Measurements from ENCODE around the gene TUBB1.

TUBB1 gene

DNA sequence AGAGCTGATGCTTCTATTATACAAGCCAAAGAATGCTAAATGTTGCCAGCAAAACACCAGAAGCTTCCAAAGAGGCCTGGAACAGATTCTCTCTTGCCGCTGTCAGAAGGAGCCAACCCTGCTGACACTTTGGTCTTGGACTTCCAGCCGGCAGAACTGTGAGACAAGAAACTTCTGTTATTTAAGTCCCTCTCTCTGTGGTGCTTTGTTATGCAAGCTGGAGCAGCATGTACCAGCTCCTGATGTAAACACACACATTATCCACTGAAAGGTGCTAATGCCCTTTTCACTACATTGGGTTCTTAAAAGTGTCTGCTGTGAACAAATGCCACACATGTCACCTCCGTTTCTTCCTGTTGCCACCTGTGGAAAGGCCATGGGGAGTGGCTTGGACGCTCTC lies 49.3 kb downstream of the TUBB1 start:
- no peak overlapping the region for H3K9ac ChIP-seq (ENCODE audit: low read depth, low read length)
- H3K27ac ChIP-seq (ENCODE audit: low read depth, low read length) = no peak overlapping the region
- no peaks in the 10 kb centered on the region for H3K27me3 ChIP-seq (ENCODE audit: control insufficient read depth, insufficient read depth, low read length)
- H3K9me3 ChIP-seq (ENCODE audit: control insufficient read depth, insufficient read depth, low read length) = no peaks in the 10 kb centered on the region
- H3K4me1 ChIP-seq (ENCODE audit: control insufficient read depth, insufficient read depth, low read length) = 0 out of 2 replicates have a peak, but pooled peaks cover 3% of the 10 kb centered on the region
- no peak overlapping the region for H3K4me3 ChIP-seq (ENCODE audit: low read depth, low read length)
- H3K36me3 ChIP-seq (ENCODE audit: control insufficient read depth, insufficient read depth, low read length) = no peaks in the 10 kb centered on the region

DNA sequence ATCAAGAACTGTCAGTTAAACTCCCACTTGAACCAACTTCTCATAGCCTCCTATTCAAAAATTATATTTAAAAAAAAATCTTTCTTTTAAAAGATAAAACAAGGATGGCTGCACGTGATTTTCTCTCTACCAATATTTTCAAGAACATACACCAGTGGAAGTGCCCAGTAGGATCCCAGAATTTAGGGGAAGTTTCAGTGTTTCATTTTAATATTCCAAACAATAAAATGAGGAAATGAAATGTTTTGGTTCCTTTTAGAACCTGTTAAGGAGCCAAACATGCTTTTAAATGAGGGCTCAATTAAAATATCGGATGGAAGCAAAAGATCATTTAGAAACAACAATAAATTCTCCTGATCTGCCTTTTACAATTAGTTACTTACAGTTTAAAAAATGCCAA lies 49.8 kb downstream of the TUBB1 start:
- 0 out of 2 replicates have a peak, but pooled peaks cover 3% of the 10 kb centered on the region for H3K4me1 ChIP-seq (ENCODE audit: control insufficient read depth, insufficient read depth, low read length)
- no peak overlapping the region for H3K27ac ChIP-seq (ENCODE audit: low read depth, low read length)
- no peaks in the 10 kb centered on the region for H3K27me3 ChIP-seq (ENCODE audit: control insufficient read depth, insufficient read depth, low read length)
- no peaks in the 10 kb centered on the region for H3K9me3 ChIP-seq (ENCODE audit: control insufficient read depth, insufficient read depth, low read length)
- no peaks in the 10 kb centered on the region for H3K36me3 ChIP-seq (ENCODE audit: control insufficient read depth, insufficient read depth, low read length)
- H3K4me3 ChIP-seq (ENCODE audit: low read depth, low read length) = no peak overlapping the region
- H3K9ac ChIP-seq (ENCODE audit: low read depth, low read length) = no peak overlapping the region

DNA sequence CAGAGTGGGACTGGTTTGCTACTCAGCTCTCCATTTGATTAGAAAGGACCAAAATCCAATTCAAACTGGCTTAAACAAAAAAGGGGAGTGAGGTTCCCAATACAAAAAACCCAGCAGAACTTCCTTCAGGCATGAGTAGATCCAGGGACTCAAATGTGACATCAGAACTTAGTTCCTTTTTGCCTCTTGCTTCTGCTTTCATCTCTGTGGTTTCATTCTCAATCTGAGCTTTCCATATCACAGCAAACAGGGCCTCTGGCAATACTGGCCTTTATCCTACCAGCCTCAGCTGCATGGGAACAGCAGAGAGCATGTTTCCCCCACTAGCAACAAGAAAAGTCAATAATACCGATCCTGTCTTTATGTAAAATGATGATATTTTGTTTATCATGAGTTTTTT lies 52.0 kb downstream of the TUBB1 start:
- H3K36me3 ChIP-seq (ENCODE audit: control insufficient read depth, insufficient read depth, low read length) = no peaks in the 10 kb centered on the region
- no peaks in the 10 kb centered on the region for H3K27me3 ChIP-seq (ENCODE audit: control insufficient read depth, insufficient read depth, low read length)
- no peak overlapping the region for H3K27ac ChIP-seq (ENCODE audit: low read depth, low read length)
- 0 out of 2 replicates have a peak, but pooled peaks cover 3% of the 10 kb centered on the region for H3K4me1 ChIP-seq (ENCODE audit: control insufficient read depth, insufficient read depth, low read length)
- H3K9ac ChIP-seq (ENCODE audit: low read depth, low read length) = no peak overlapping the region
- no peaks in the 10 kb centered on the region for H3K9me3 ChIP-seq (ENCODE audit: control insufficient read depth, insufficient read depth, low read length)
- no peak overlapping the region for H3K4me3 ChIP-seq (ENCODE audit: low read depth, low read length)

DNA sequence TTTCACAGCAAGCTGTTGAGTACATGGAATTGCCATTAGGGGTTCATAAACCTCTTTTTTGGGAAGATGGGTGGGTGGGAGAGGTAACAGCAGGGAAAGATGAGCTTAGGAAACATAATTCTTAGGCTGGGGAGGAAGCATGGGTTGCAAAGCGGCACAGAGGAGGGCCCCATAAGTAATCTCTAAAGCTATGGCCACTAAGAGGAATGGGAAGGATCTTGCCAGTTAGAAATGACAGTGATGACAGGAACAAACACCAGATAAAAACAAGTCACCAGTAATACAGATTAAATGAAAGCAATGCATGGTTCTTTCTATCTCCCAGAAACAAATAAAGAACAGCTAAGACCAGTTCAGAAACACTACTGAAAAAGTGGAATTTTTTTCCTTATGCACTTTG lies 54.4 kb downstream of the TUBB1 start:
- no peak overlapping the region for H3K4me3 ChIP-seq (ENCODE audit: low read depth, low read length)
- H3K27ac ChIP-seq (ENCODE audit: low read depth, low read length) = no peak overlapping the region
- H3K9me3 ChIP-seq (ENCODE audit: control insufficient read depth, insufficient read depth, low read length) = no peaks in the 10 kb centered on the region
- no peaks in the 10 kb centered on the region for H3K27me3 ChIP-seq (ENCODE audit: control insufficient read depth, insufficient read depth, low read length)
- no peaks in the 10 kb centered on the region for H3K36me3 ChIP-seq (ENCODE audit: control insufficient read depth, insufficient read depth, low read length)
- no peak overlapping the region for H3K9ac ChIP-seq (ENCODE audit: low read depth, low read length)
- no peaks in the 10 kb centered on the region for H3K4me1 ChIP-seq (ENCODE audit: control insufficient read depth, insufficient read depth, low read length)

- H3K27me3 ChIP-seq (ENCODE audit: control insufficient read depth, insufficient read depth, low read length) = no peaks in the 10 kb centered on the region
Measured at GRCh38 chr20:59074456-59074855, 55.2 kb downstream of the TUBB1 start.

GRCh38 chr20:59075934-59076508 lies 56.8 kb downstream of the TUBB1 start:
- Histone ChIP-seq H3K27me3 (ENCODE audit: control insufficient read depth, insufficient read depth, low read length) (no peaks in the 10 kb centered on the region), H3K36me3 (ENCODE audit: control insufficient read depth, insufficient read depth, low read length) (no peaks in the 10 kb centered on the region)

More at GRCh38 chr20:59074456-59074855, 55.2 kb downstream of the TUBB1 start:
- Histone ChIP-seq H3K4me1 (ENCODE audit: control insufficient read depth, insufficient read depth, low read length) (no peaks in the 10 kb centered on the region), H3K9ac (ENCODE audit: low read depth, low read length) (no peak overlapping the region), H3K36me3 (ENCODE audit: control insufficient read depth, insufficient read depth, low read length) (no peaks in the 10 kb centered on the region), H3K4me3 (ENCODE audit: low read depth, low read length) (no peak overlapping the region), H3K27ac (ENCODE audit: low read depth, low read length) (no peak overlapping the region), H3K9me3 (ENCODE audit: control insufficient read depth, insufficient read depth, low read length) (no peaks in the 10 kb centered on the region)

More at GRCh38 chr20:59075934-59076508, 56.8 kb downstream of the TUBB1 start:
- Histone ChIP-seq H3K4me3 (ENCODE audit: low read depth, low read length) (no peak overlapping the region), H3K27ac (ENCODE audit: low read depth, low read length) (no peak overlapping the region), H3K9ac (ENCODE audit: low read depth, low read length) (no peak overlapping the region), H3K9me3 (ENCODE audit: control insufficient read depth, insufficient read depth, low read length) (no peaks in the 10 kb centered on the region), H3K4me1 (ENCODE audit: control insufficient read depth, insufficient read depth, low read length) (no peaks in the 10 kb centered on the region)

All from HUES48 (cell line).